GM23248 (cell line): ENCODE results near the gene CPNE9. TPM values are rescaled to one million over a fixed set of nuclear protein-coding genes. Genes with fewer than 3 reads are reported as not detected.

Experiments
- DNase-seq: peaks from one replicate; pipeline ENCODE4 v3.0.0-alpha.2; 2015
- H2AFZ ChIP-seq: fragments of 200-600 bp; sonication (generic); 2 replicates; pipeline ENCODE4 v1.6.1; 2016; ENCODE audit warnings: antibody characterized with exemption
- H3F3A ChIP-seq: fragments of 200-600 bp; sonication (generic); 2 replicates; pipeline ENCODE4 v1.6.1; 2016; ENCODE audit warnings: mild to moderate bottlenecking, antibody characterized with exemption, mixed run types; ENCODE audit not compliant: insufficient read depth
- H3K27ac ChIP-seq: fragments of 200-600 bp; sonication (generic); 2 replicates; pipeline ENCODE4 v1.5.1; 2016; ENCODE audit warnings: mild to moderate bottlenecking
- H3K27me3 ChIP-seq: fragments of 200-600 bp; sonication (generic); replicated peaks from 2 replicates; pipeline ENCODE4 v1.6.1; 2016; ENCODE audit warnings: mild to moderate bottlenecking; ENCODE audit not compliant: insufficient read depth
- H3K36me3 ChIP-seq: fragments of 200-600 bp; sonication (generic); 2 replicates; pipeline ENCODE4 v1.6.1; 2016; ENCODE audit warnings: low read depth, mild to moderate bottlenecking
- H3K4me1 ChIP-seq: fragments of 200-600 bp; sonication (generic); 2 replicates; pipeline ENCODE4 v1.6.1; 2016; ENCODE audit warnings: mild to moderate bottlenecking; ENCODE audit not compliant: insufficient read depth
- H3K4me2 ChIP-seq: fragments of 200-600 bp; sonication (generic); one replicate; pipeline ENCODE4 v1.6.1; 2016; ENCODE audit warnings: mild to moderate bottlenecking; ENCODE audit not compliant: unreplicated experiment
- H3K4me3 ChIP-seq: fragments of 200-600 bp; sonication (generic); 2 replicates; pipeline ENCODE4 v1.5.1; 2016; ENCODE audit warnings: mild to moderate bottlenecking
- H3K79me2 ChIP-seq: fragments of 200-600 bp; sonication (generic); 2 replicates; pipeline ENCODE4 v1.6.1; 2016; ENCODE audit warnings: mild to moderate bottlenecking; ENCODE audit not compliant: insufficient read depth
- H3K9ac ChIP-seq: fragments of 200-600 bp; sonication (generic); 2 replicates; pipeline ENCODE4 v1.6.1; 2016; ENCODE audit warnings: mild to moderate bottlenecking
- H3K9me2 ChIP-seq: fragments of 200-600 bp; sonication (generic); 2 replicates; pipeline ENCODE4 v1.6.1; 2016; ENCODE audit warnings: mixed run types, mild to moderate bottlenecking, moderate library complexity; ENCODE audit not compliant: insufficient read depth
- H3K9me3 ChIP-seq: fragments of 200-600 bp; sonication (generic); one replicate; pipeline ENCODE4 v1.6.1; 2017; ENCODE audit warnings: low read depth
- H4K20me1 ChIP-seq: fragments of 200-600 bp; sonication (generic); 2 replicates; pipeline ENCODE4 v1.6.0; 2016; ENCODE audit not compliant: insufficient read depth
- EZH2 ChIP-seq: fragments of 200-600 bp; sonication (generic); IDR thresholded peaks from 2 replicates; pipeline ENCODE4 v1.6.1; 2018; ENCODE audit warnings: antibody characterized with exemption, mild to moderate bottlenecking; ENCODE audit not compliant: insufficient read depth, poor library complexity, severe bottlenecking
- EZH2phosphoT487 ChIP-seq: fragments of 200-600 bp; sonication (generic); IDR thresholded peaks from 2 replicates; pipeline ENCODE4 v1.6.1; 2018; ENCODE audit warnings: antibody characterized with exemption, moderate library complexity, mild to moderate bottlenecking, low read depth; ENCODE audit not compliant: insufficient read depth
- WGBS, 2 experiments: methylation state at CpG; one replicate each; pipeline ENCODE4 v1.1.6; 2015 to 2017; ENCODE audit warnings: low lambda C conversion rate in 2 of 2, low coverage in 1 of 2; ENCODE audit errors: missing lambda C conversion rate in 2 of 2; 5-methylcytosine and 5-hydroxymethylcytosine counted together
- in situ Hi-C: fragments of 300-500 bp; cut with MboI; formaldehyde crosslinking; loops from 2 replicates; pipeline ENCODE4 v1.15.0; 2020
- polyA plus RNA-seq: library from polyadenylated mRNA; unstranded; fragments of >200 nt; fragmentation: Nextera tagmentation; extraction: Ambion mirVana; gene quantifications from 2 replicates; pipeline ENCODE4 v1.2.1, GENCODE V29; 2016
- total RNA-seq: library from RNA; depleted of rRNA; stranded (reverse); fragments of >200 nt; shearing (Covaris generic); gene quantifications from 2 replicates; pipeline ENCODE4 v1.2.3, GENCODE V29; 2014

Gene CPNE9
- total and polyA plus RNA-seq, 2 experiments from 2014 or later: not detected

- Histone ChIP-seq H3K36me3 (peaks cover 8% of the 10 kb centered on the region; the same call in 1 of the 2 replicates), H3K27ac (no peak overlapping the region), H3K9ac (no peak overlapping the region), H3K4me3 (no peak overlapping the region), H3K79me2 (no peaks in the 10 kb centered on the region), H3K9me2 (no peaks in the 10 kb centered on the region), H3K9me3 (no peaks in the 10 kb centered on the region), H3K27me3 (no peaks in the 10 kb centered on the region), H4K20me1 (no peaks in the 10 kb centered on the region), H3F3A (no peaks in the 10 kb centered on the region), H3K4me1 (no peaks in the 10 kb centered on the region), H3K4me2 (no peak overlapping the region), H2AFZ (no peak overlapping the region)
- WGBS, 2 experiments: 95 to 98% methylated on average over 10 of the region's 10 CpGs
- no peak for DNase-seq
- TF ChIP-seq EZH2phosphoT487 (no peak), EZH2 (no peak)
- in situ Hi-C loops: no loop called here
These were observed 57.3 kb downstream of the CPNE9 start for GRCh38 chr3:9760779-9761505.

DNA sequence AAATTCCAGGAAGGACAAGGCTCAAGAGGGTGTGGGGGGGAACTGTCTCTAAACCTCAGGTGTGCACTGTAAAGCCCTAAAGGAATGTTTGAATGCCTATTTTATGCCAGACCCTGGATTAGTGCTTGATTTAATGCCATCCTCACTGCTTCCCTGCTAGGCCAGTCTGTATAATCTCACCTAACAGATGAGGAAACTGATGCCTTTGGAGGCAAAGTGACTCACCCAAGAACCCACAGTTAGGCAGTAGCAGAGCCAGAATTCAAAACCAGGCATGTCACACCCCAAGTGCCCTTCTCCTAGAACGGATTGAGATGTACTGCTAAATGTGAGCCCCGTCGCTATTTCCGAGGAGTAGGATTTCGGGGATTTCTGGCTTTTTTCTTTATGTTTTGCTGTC lies 58.3 kb downstream of the CPNE9 start:
- Histone ChIP-seq H3K4me1 (no peaks in the 10 kb centered on the region), H3K27ac (no peak overlapping the region), H4K20me1 (no peaks in the 10 kb centered on the region), H3F3A (no peaks in the 10 kb centered on the region), H3K4me3 (no peak overlapping the region), H3K9ac (no peak overlapping the region), H3K79me2 (no peaks in the 10 kb centered on the region), H3K4me2 (no peak overlapping the region), H2AFZ (no peak overlapping the region), H3K27me3 (no peaks in the 10 kb centered on the region), H3K9me3 (no peaks in the 10 kb centered on the region), H3K9me2 (no peaks in the 10 kb centered on the region), H3K36me3 (peaks cover 8% of the 10 kb centered on the region; the same call in 1 of the 2 replicates)
- peak; percentile 30 for DNase-seq
- in situ Hi-C loops: no loop called here
- WGBS, 2 experiments: 88 to 91% methylated on average over 5 of the region's 5 CpGs
- no peak for TF ChIP-seq EZH2
- no peak for TF ChIP-seq EZH2phosphoT487

- Histone ChIP-seq H3K9me3 (no peaks in the 10 kb centered on the region), H3K79me2 (no peaks in the 10 kb centered on the region), H3K9ac (no peak overlapping the region), H3F3A (no peaks in the 10 kb centered on the region), H2AFZ (no peak overlapping the region), H3K9me2 (no peaks in the 10 kb centered on the region), H4K20me1 (no peaks in the 10 kb centered on the region), H3K27ac (no peak overlapping the region), H3K4me1 (no peaks in the 10 kb centered on the region), H3K36me3 (peaks cover 5% of the 10 kb centered on the region; the same call in 1 of the 2 replicates), H3K27me3 (no peaks in the 10 kb centered on the region), H3K4me2 (no peak overlapping the region), H3K4me3 (no peak overlapping the region)
- DNase-seq: no peak
- in situ Hi-C loops: no loop called here
- 94 to 95% methylated on average over 8 of the region's 8 CpGs for WGBS, 2 experiments
- TF ChIP-seq EZH2phosphoT487: no peak
- TF ChIP-seq EZH2: no peak
These were observed 59.2 kb downstream of the CPNE9 start for GRCh38 chr3:9762871-9763270.

GRCh38 chr3:9765865-9766264 lies 62.2 kb downstream of the CPNE9 start:
- in situ Hi-C loops: no loop called here
- Histone ChIP-seq H3K27ac (no peak overlapping the region), H4K20me1 (no peaks in the 10 kb centered on the region), H3F3A (no peaks in the 10 kb centered on the region), H3K79me2 (peaks cover 14% of the 10 kb centered on the region), H2AFZ (no peak overlapping the region), H3K9me3 (no peaks in the 10 kb centered on the region), H3K4me1 (no peaks in the 10 kb centered on the region), H3K27me3 (no peaks in the 10 kb centered on the region), H3K9ac (no peak overlapping the region), H3K4me3 (no peak overlapping the region), H3K9me2 (no peaks in the 10 kb centered on the region), H3K36me3 (no peaks in the 10 kb centered on the region), H3K4me2 (no peak overlapping the region)
- WGBS, 2 experiments: 96 to 98% methylated on average over 4 of the region's 4 CpGs
- TF ChIP-seq EZH2 (no peak), EZH2phosphoT487 (no peak)
- DNase-seq: no peak
